ENCODE data around the gene CDC42BPA. TPM values are rescaled to one million over a fixed set of nuclear protein-coding genes. Genes with fewer than 3 reads are reported as not detected.
"Not testable (repeated sequence)": the region's sequence is repeated elsewhere in the genome, so short reads cannot be mapped to it uniquely, and the experiment has no call there.

Gene CDC42BPA
- total and polyA plus RNA-seq, 7 experiments from 2014 or later: 0.05 to 2.0 (median 1.2) TPM; not detected in 1

- H3K4me3 Mint-ChIP-seq: no peak overlapping the region
- ATAC-seq: no peak
- H3K9me3 Mint-ChIP-seq: peaks cover 0 to 25% (median 12%) of the 10 kb centered on the region in 11 donors
- ChIA-PET CTCF (no interaction called here), POLR2A (no interaction called here)
- H3K27ac Mint-ChIP-seq: no peak overlapping the region
- no peaks in the 10 kb centered on the region for H3K27me3 ChIP-seq (ENCODE audit: control insufficient read depth in 2 of 2, insufficient read depth in 2 of 2, low read length in 2 of 2)
- no peak overlapping the region for H3K4me3 ChIP-seq (ENCODE audit: low read length)
- H3K4me1 ChIP-seq (ENCODE audit: control insufficient read depth in 2 of 2, insufficient read depth in 2 of 2, low read length in 2 of 2): no peaks in the 10 kb centered on the region
- peaks cover 0 to 13% (median 5%) of the 10 kb centered on the region in 5 donors for H3K36me3 Mint-ChIP-seq
- no peaks in the 10 kb centered on the region for H3K9me3 ChIP-seq (ENCODE audit: control insufficient read depth in 2 of 3, low read length in 3 of 3)
- no peak for DNase-seq
- H3K27me3 Mint-ChIP-seq: peaks cover 0 to 21% (median 12%) of the 10 kb centered on the region in 5 donors
- no peaks in the 10 kb centered on the region for H3K4me1 Mint-ChIP-seq
- no peaks in the 10 kb centered on the region for H3K36me3 ChIP-seq (ENCODE audit: control insufficient read depth in 2 of 3, insufficient read depth in 3 of 3, low read length in 3 of 3)
- H3K27ac ChIP-seq (ENCODE audit: low read depth, low read length): no peak overlapping the region
- intact Hi-C loops (cut with micrococcal nuclease): no loop called here
These were observed 32.5 kb downstream of the CDC42BPA start for GRCh38 chr1:227285745-227286144.

DNA sequence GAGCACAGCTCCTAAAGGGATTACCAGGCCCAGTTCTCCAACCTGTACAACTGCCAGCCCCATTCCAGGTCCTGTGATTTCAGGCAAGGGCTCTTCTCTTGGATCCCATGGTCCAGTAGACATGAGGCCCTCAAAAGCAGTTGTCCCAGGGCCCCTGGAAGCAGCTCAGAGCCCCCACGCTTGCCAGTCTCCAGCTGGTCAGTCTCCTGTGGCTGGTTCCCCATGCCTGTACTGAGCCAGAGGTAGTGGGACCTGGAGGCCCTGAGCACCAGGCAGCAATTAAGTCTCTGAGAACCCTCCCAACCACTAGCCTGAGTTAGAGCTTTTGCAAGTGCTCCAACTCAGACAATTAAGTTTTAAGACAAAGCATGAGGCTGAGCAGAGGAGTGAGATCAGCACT is 36.9 kb downstream of the CDC42BPA start:
- POLR2A ChIA-PET: no interaction called here

GRCh38 chr1:227280836-227281235 is 37.5 kb downstream of the CDC42BPA start:
- peaks cover 0 to 5% (median 0%) of the 10 kb centered on the region in 5 donors for H3K36me3 Mint-ChIP-seq
- Histone ChIP-seq H3K4me3 (ENCODE audit: low read length) (no peak overlapping the region), H3K4me1 (ENCODE audit: control insufficient read depth in 2 of 2, insufficient read depth in 2 of 2, low read length in 2 of 2) (no peaks in the 10 kb centered on the region), H3K9me3 (ENCODE audit: control insufficient read depth in 2 of 3, low read length in 3 of 3) (no peaks in the 10 kb centered on the region), H3K27ac (ENCODE audit: low read depth, low read length) (no peak overlapping the region), H3K36me3 (ENCODE audit: control insufficient read depth in 2 of 3, insufficient read depth in 3 of 3, low read length in 3 of 3) (no peaks in the 10 kb centered on the region), H3K27me3 (ENCODE audit: control insufficient read depth in 2 of 2, insufficient read depth in 2 of 2, low read length in 2 of 2) (no peaks in the 10 kb centered on the region)
- DNase-seq (no peak), ATAC-seq (no peak)
- peaks cover 0 to 12% (median 3%) of the 10 kb centered on the region in 5 donors for H3K27me3 Mint-ChIP-seq
- POLR2A ChIA-PET: no interaction called here
- H3K27ac Mint-ChIP-seq: no peak overlapping the region
- H3K9me3 Mint-ChIP-seq: peaks cover 0 to 16% (median 4%) of the 10 kb centered on the region in 11 donors
- no peaks in the 10 kb centered on the region for H3K4me1 Mint-ChIP-seq
- intact Hi-C loops (cut with micrococcal nuclease): no loop called here
- H3K4me3 Mint-ChIP-seq: no peak overlapping the region
- CTCF ChIA-PET: no interaction called here

More for the DNA sequence above, 36.9 kb downstream of the CDC42BPA start:
- H3K27ac Mint-ChIP-seq: no peak overlapping the region
- Histone ChIP-seq H3K9me3 (ENCODE audit: control insufficient read depth in 2 of 3, low read length in 3 of 3) (no peaks in the 10 kb centered on the region), H3K36me3 (ENCODE audit: control insufficient read depth in 2 of 3, insufficient read depth in 3 of 3, low read length in 3 of 3) (no peaks in the 10 kb centered on the region), H3K4me1 (ENCODE audit: control insufficient read depth in 2 of 2, insufficient read depth in 2 of 2, low read length in 2 of 2) (no peaks in the 10 kb centered on the region), H3K4me3 (ENCODE audit: low read length) (no peak overlapping the region), H3K27me3 (ENCODE audit: control insufficient read depth in 2 of 2, insufficient read depth in 2 of 2, low read length in 2 of 2) (no peaks in the 10 kb centered on the region), H3K27ac (ENCODE audit: low read depth, low read length) (no peak overlapping the region)
- H3K4me1 Mint-ChIP-seq: no peaks in the 10 kb centered on the region
- CTCF ChIA-PET: no interaction called here
- H3K27me3 Mint-ChIP-seq: peaks cover 0 to 16% (median 3%) of the 10 kb centered on the region in 5 donors
- ATAC-seq: no peak
- H3K9me3 Mint-ChIP-seq: peaks cover 0 to 22% (median 9%) of the 10 kb centered on the region in 11 donors
- DNase-seq: no peak
- H3K36me3 Mint-ChIP-seq: peaks cover 0 to 10% (median 5%) of the 10 kb centered on the region in 5 donors
- intact Hi-C loops (cut with micrococcal nuclease): no loop called here
- no peak overlapping the region for H3K4me3 Mint-ChIP-seq

DNA sequence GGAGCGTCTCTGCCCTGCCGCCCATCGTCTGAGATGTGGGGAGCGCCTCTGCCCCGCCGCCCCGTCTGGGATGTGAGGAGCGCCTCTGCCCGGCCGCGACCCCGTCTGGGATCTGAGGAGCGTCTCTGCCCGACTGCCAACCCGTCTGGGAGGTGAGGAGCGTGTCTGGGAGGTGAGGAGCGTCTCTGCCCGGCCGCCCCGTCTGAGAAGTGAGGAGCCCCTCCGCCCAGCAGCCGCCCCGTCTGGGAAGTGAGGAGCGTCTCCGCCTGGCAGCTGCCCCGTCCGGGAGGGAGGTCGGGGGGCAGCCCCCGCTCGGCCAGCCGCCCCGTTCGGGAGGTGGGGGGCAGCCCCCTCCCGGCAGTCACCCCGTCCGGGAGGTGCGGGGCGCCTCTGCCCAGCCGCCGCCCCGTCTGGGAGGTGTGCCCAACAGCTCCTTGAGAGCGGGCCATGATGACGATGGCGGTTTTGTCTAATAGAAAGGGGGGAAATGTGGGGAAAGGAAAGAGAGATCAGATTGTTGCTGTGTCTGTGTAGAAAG is 42.1 kb downstream of the CDC42BPA start:
- ATAC-seq; CTCF ChIA-PET; H3K4me1 ChIP-seq (ENCODE audit: control insufficient read depth in 2 of 2, insufficient read depth in 2 of 2, low read length in 2 of 2); H3K27ac ChIP-seq (ENCODE audit: low read depth, low read length); H3K4me3 ChIP-seq (ENCODE audit: low read length); intact Hi-C loops (cut with micrococcal nuclease); POLR2A ChIA-PET; H3K27ac Mint-ChIP-seq; H3K9me3 ChIP-seq (ENCODE audit: control insufficient read depth in 2 of 3, low read length in 3 of 3); H3K36me3 ChIP-seq (ENCODE audit: control insufficient read depth in 2 of 3, insufficient read depth in 3 of 3, low read length in 3 of 3); H3K4me1 Mint-ChIP-seq; H3K36me3 Mint-ChIP-seq; H3K27me3 ChIP-seq (ENCODE audit: control insufficient read depth in 2 of 2, insufficient read depth in 2 of 2, low read length in 2 of 2); H3K4me3 Mint-ChIP-seq; DNase-seq: not testable (repeated sequence)
- Mint-ChIP-seq H3K9me3 (peaks cover 0 to 15% (median 5%) of the 10 kb centered on the region in 11 donors), H3K27me3 (peaks cover 0 to 18% (median 3%) of the 10 kb centered on the region in 5 donors)

DNA sequence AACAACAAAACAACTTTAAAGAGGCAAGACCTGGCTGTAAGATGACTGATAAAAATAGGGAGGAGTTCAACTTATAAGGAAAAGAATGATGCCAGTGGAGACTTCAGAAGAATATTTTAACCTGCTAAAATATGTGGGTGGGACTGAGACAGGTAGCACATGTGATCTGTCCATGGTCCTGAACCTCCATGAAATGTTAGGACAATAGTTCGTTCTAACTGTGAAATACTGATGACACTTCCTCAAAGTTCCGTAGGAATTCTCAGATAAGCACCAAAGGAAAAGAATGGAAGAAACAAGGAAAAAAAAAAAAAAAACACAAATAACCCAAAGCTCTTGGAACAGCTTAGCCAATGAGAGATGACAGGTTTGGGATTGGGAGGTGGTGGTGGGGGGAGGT is 44.7 kb downstream of the CDC42BPA start:
- H3K9me3 Mint-ChIP-seq: peaks cover 0 to 15% (median 5%) of the 10 kb centered on the region in 11 donors
- Histone ChIP-seq H3K9me3 (ENCODE audit: control insufficient read depth in 2 of 3, low read length in 3 of 3) (no peaks in the 10 kb centered on the region), H3K4me3 (ENCODE audit: low read length) (no peak overlapping the region), H3K4me1 (ENCODE audit: control insufficient read depth in 2 of 2, insufficient read depth in 2 of 2, low read length in 2 of 2) (no peaks in the 10 kb centered on the region), H3K27me3 (ENCODE audit: control insufficient read depth in 2 of 2, insufficient read depth in 2 of 2, low read length in 2 of 2) (peaks cover 0 to 5% of the 10 kb centered on the region in 2 donors), H3K36me3 (ENCODE audit: control insufficient read depth in 2 of 3, insufficient read depth in 3 of 3, low read length in 3 of 3) (no peaks in the 10 kb centered on the region), H3K27ac (ENCODE audit: low read depth, low read length) (no peak overlapping the region)
- intact Hi-C loops (cut with micrococcal nuclease): no loop called here
- ChIA-PET POLR2A (no interaction called here), CTCF (no interaction called here)
- peaks cover 0 to 28% (median 4%) of the 10 kb centered on the region in 5 donors for H3K27me3 Mint-ChIP-seq
- H3K4me1 Mint-ChIP-seq: no peaks in the 10 kb centered on the region
- no peak overlapping the region for H3K4me3 Mint-ChIP-seq
- peaks cover 0 to 4% (median 0%) of the 10 kb centered on the region in 5 donors for H3K36me3 Mint-ChIP-seq
- ATAC-seq (no peak), DNase-seq (peak in 1 of 9 donors; percentile 10)
- no peak overlapping the region for H3K27ac Mint-ChIP-seq

DNA sequence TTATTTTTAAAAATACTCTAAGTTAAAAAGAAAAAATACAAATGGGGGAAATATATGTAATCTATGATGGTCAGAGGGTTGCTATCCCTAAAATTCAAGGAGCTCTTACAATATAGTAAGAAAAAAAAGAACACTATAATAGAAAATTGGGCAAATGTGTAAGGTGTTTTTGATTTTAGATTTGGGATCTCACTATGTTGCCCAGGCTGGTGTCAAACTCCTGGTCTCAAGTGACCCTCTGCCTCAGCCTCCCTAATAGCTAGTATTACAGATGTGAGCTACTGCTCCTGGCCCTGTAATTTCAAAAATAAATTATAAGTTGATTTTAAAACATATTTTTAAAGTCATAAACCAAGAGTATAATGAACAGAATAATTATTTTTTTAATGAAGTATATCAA is 45.9 kb downstream of the CDC42BPA start:
- H3K27ac Mint-ChIP-seq: no peak overlapping the region
- no peaks in the 10 kb centered on the region for H3K4me1 Mint-ChIP-seq
- ATAC-seq (no peak), DNase-seq (no peak)
- no peaks in the 10 kb centered on the region for H3K4me1 ChIP-seq (ENCODE audit: control insufficient read depth in 2 of 2, insufficient read depth in 2 of 2, low read length in 2 of 2)
- no peak overlapping the region for H3K27ac ChIP-seq (ENCODE audit: low read depth, low read length)
- H3K36me3 ChIP-seq (ENCODE audit: control insufficient read depth in 2 of 3, insufficient read depth in 3 of 3, low read length in 3 of 3): no peaks in the 10 kb centered on the region
- H3K36me3 Mint-ChIP-seq: peaks cover 0 to 4% (median 0%) of the 10 kb centered on the region in 5 donors
- CTCF ChIA-PET: no interaction called here
- H3K9me3 ChIP-seq (ENCODE audit: control insufficient read depth in 2 of 3, low read length in 3 of 3): no peaks in the 10 kb centered on the region
- peaks cover 0 to 15% (median 5%) of the 10 kb centered on the region in 11 donors for H3K9me3 Mint-ChIP-seq
- H3K4me3 Mint-ChIP-seq: no peak overlapping the region
- peaks cover 0 to 5% of the 10 kb centered on the region in 2 donors for H3K27me3 ChIP-seq (ENCODE audit: control insufficient read depth in 2 of 2, insufficient read depth in 2 of 2, low read length in 2 of 2)
- POLR2A ChIA-PET: no interaction called here
- H3K27me3 Mint-ChIP-seq: peaks cover 0 to 32% (median 7%) of the 10 kb centered on the region in 5 donors
- H3K4me3 ChIP-seq (ENCODE audit: low read length): no peak overlapping the region
- intact Hi-C loops (cut with micrococcal nuclease): no loop called here

DNA sequence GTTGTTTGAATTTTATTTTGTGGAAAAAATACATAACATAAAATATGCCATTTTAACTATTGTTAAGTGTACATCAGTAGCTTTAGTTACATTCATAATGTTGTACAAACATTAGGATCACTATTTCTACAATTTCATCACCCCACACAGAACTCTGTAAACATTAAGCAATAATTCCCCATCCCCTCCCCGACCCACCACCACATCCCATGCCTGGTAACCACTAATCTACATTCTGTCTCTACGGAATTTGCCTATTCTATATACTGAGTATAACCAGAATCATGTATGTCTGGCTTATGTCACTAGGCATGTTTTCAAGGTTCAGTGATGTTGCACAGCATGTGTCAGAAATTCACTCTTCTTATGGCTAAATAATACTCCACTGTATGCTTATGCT is 47.7 kb downstream of the CDC42BPA start:
- Histone ChIP-seq H3K4me3 (ENCODE audit: low read length) (no peak overlapping the region), H3K36me3 (ENCODE audit: control insufficient read depth in 2 of 3, insufficient read depth in 3 of 3, low read length in 3 of 3) (no peaks in the 10 kb centered on the region), H3K27me3 (ENCODE audit: control insufficient read depth in 2 of 2, insufficient read depth in 2 of 2, low read length in 2 of 2) (peaks cover 0 to 5% of the 10 kb centered on the region in 2 donors), H3K4me1 (ENCODE audit: control insufficient read depth in 2 of 2, insufficient read depth in 2 of 2, low read length in 2 of 2) (no peaks in the 10 kb centered on the region), H3K9me3 (ENCODE audit: control insufficient read depth in 2 of 3, low read length in 3 of 3) (no peaks in the 10 kb centered on the region), H3K27ac (ENCODE audit: low read depth, low read length) (no peak overlapping the region)
- ATAC-seq: no peak
- peaks cover 7 to 43% (median 14%) of the 10 kb centered on the region in 5 donors for H3K27me3 Mint-ChIP-seq
- H3K9me3 Mint-ChIP-seq: peaks cover 0 to 15% (median 5%) of the 10 kb centered on the region in 11 donors
- no peaks in the 10 kb centered on the region for H3K4me1 Mint-ChIP-seq
- no peak overlapping the region for H3K27ac Mint-ChIP-seq
- intact Hi-C loops (cut with micrococcal nuclease): no loop called here
- ChIA-PET CTCF (no interaction called here), POLR2A (no interaction called here)
- peaks cover 0 to 4% (median 0%) of the 10 kb centered on the region in 5 donors for H3K36me3 Mint-ChIP-seq
- H3K4me3 Mint-ChIP-seq: no peak overlapping the region
- no peak for DNase-seq

Measured in naive thymus-derived CD4-positive, alpha-beta T cell (primary cell).